Measurements from ENCODE around the gene ZSCAN5A. TPM values are rescaled to one million over a fixed set of nuclear protein-coding genes. Genes with fewer than 3 reads are reported as not detected.

ZSCAN5A gene
- 4.9 and 7.5 TPM in 2 replicates for total RNA-seq

DNA sequence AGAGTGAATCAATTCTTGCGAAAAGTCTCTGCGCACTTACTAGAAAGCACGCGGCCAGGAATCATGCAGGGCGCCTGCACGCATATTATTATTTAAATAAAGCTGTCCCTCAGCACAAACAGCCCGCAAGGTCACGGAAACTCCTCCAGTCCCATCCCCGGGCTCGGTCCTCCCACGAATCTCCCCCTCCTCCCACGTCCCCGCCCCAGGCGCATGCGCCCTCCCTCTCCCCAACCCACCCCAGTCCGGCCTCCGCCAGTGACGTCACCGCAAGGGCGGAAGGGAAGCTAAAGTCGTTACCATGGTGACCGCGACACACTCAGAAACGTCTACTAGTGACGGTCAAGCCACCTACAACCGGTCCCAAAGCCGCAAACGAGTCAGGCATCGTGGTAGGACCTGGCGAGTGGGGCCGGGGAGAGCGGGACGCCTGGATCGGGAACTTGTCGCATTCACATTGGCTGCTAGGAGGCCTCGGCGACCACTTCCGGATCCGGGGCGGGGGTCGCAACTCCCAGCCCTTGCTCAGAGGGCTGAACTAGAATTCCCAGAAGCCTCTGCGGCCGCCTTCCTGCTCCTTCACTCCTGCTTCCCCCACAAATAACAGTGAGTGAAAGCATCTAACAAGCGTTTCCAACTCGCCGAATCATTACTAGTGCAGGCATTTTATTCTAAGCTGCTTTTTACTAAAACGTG is at the start of gene ZSCAN5A:
Gene ZSCAN5A (minus strand): TSS at position 459 of the 696 bp plus-strand sequence. CDS start 89,793 bp downstream, outside the sequence.

GRCh38 chr19:56272161-56272798 is 42.4 kb downstream of the ZSCAN5A start, which contains the start of gene EDDM13:
Gene EDDM13, plus strand, starts transcription at chr19:56272748. Its CDS starts 87 bp downstream, at chr19:56272835.

GRCh38 chr19:56201973-56202372 is 112.7 kb downstream of the ZSCAN5A start, which contains the start of gene ZSCAN5C:
Gene ZSCAN5C, plus strand, starts transcription at chr19:56202273. Its CDS starts 3,641 bp downstream, at chr19:56205914.

DNA sequence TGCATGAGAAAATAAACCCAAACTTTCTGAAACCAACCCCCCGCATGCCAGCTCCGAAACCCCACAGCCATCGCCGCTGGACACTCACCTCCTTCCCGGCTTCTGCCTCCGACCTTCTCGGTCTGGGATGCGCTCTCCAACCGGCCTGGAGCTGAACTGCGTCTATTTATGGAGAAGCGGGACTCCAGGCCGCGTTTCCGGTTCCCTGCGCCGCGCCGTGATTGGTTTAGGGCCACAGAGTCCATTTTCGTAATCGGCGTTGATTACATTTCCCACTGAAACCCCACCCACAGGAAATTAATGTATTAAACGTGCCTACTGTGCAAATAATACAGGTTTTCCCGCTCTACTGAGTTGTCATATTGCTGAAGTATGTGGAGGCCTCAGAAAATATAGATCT is 117.0 kb downstream of the ZSCAN5A start, which contains the start of gene ZSCAN5B:
Gene ZSCAN5B (minus strand): TSS at position 138 of the 400 bp plus-strand sequence. CDS start 4,731 bp downstream, outside the sequence.

GRCh38 chr19:56175861-56176307 is 138.8 kb downstream of the ZSCAN5A start, which contains the start of gene GALP:
Gene GALP, plus strand, starts transcription at chr19:56176008. Its CDS starts 1,101 bp downstream, at chr19:56177109.

Small RNA genes lying within 50 kb of the gene (small RNA-seq; reads per million reads assigned to genes)
- not detected for gene RF00019

Other genes with a start within 250 kb of the ZSCAN5A start
- gene ZNF787, start 193.5 kb downstream of the ZSCAN5A start, total RNA-seq: 25.2 and 39.5 TPM in 2 replicates
- gene ZNF444, start 173.6 kb downstream of the ZSCAN5A start, total RNA-seq: 13.1 and 24.8 TPM in 2 replicates
- gene GALP, start 138.8 kb downstream of the ZSCAN5A start, total RNA-seq: not detected in 2 replicates
- gene ZSCAN5B, start 117.1 kb downstream of the ZSCAN5A start, total RNA-seq: not detected in 2 replicates
- gene ZSCAN5C, start 112.6 kb downstream of the ZSCAN5A start, total RNA-seq: not detected in 2 replicates
- 0.33 TPM in 1 of 2 replicates, not detected in the other for gene EDDM13, start 42.1 kb downstream of the ZSCAN5A start, total RNA-seq
- gene ZNF582, start 78.7 kb upstream of the ZSCAN5A start, total RNA-seq: 2.2 and 2.3 TPM in 2 replicates
- 5.8 and 7.5 TPM in 2 replicates for gene ZNF583, start 89.5 kb upstream of the ZSCAN5A start, total RNA-seq
- gene ZNF667, start 162.5 kb upstream of the ZSCAN5A start, total RNA-seq: 2.6 and 3.6 TPM in 2 replicates
- 0.98 and 2.7 TPM in 2 replicates for gene ZNF471, start 193.0 kb upstream of the ZSCAN5A start, total RNA-seq
- gene ZFP28, start 224.1 kb upstream of the ZSCAN5A start, total RNA-seq: 7.2 and 8.7 TPM in 2 replicates